T follicular helper cell (primary cell): ENCODE measurements around the gene GJA3.

ENCODE experiments used
- DNase-seq: peaks from one replicate; pipeline ENCODE4 v3.0.0-alpha.2; 2020; ENCODE audit warnings: low read depth

Gene GJA3

GRCh38 chr13:20127562-20128458 is 33.0 kb downstream of the GJA3 start:
- no peak for DNase-seq

GRCh38 chr13:20127262-20127561 is 33.6 kb downstream of the GJA3 start:
- DNase-seq = no peak

DNA sequence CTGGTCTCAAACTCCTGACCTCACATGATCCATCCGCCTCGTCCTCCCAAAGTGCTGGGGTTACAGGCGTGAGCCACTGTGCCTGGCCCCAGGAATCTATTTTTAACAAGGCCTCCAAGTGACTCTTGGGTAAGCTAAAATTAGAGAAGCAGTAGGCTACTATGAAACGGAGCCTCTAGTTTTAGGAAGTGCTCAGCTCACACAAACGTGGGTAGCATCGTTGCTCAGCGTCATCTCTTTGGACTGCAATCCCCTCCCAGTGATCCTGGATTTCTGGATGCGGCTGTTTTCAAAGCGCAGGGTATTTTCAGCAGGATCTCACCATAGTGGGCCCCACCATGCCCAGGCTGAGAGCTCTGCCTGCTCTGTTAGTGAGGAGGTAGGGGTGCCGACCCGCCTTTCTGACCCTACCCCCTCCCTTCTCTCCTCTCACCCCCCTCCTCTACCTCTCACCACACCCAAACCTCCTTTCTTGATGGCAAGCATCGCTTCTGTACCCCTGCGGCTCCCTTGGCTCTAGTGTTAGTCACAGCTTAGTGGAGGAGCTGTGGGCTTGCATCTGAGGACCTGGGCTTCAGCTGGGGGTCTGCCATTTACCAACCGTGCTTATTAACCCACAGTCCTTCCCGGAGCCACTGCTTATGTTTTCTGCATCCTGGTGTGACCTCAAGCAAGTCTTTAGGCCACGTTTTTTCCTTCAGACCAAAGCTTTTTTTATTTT is 34.2 kb downstream of the GJA3 start:
- no peak for DNase-seq

DNA sequence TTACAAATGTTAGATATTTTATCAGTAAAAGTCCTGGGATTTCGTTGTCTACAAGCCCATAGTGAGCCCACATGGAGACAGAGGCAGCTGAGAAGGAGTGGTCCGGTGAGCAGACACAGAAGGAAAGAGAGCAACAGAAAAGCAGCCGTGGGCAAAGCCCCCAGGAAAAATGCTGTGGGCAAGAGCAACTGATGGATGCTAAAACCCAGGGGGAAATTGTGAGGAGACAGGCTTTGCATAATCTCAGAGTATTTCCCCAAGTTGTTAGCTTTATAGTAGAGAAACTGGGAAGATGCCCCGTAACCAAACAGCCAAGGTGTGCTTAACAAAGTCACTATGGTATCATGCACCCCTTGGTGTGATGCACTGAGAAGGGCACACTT is 35.1 kb downstream of the GJA3 start:
- no peak for DNase-seq

- DNase-seq = no peak
Observed at GRCh38 chr13:20125129-20125782, 35.6 kb downstream of the GJA3 start.

- no peak for DNase-seq
Observed at GRCh38 chr13:20124303-20124702, 36.5 kb downstream of the GJA3 start.

GRCh38 chr13:20121159-20121525 is 39.7 kb downstream of the GJA3 start:
- no peak for DNase-seq

- DNase-seq = no peak
Observed at GRCh38 chr13:20119960-20120359, 40.9 kb downstream of the GJA3 start.

DNA sequence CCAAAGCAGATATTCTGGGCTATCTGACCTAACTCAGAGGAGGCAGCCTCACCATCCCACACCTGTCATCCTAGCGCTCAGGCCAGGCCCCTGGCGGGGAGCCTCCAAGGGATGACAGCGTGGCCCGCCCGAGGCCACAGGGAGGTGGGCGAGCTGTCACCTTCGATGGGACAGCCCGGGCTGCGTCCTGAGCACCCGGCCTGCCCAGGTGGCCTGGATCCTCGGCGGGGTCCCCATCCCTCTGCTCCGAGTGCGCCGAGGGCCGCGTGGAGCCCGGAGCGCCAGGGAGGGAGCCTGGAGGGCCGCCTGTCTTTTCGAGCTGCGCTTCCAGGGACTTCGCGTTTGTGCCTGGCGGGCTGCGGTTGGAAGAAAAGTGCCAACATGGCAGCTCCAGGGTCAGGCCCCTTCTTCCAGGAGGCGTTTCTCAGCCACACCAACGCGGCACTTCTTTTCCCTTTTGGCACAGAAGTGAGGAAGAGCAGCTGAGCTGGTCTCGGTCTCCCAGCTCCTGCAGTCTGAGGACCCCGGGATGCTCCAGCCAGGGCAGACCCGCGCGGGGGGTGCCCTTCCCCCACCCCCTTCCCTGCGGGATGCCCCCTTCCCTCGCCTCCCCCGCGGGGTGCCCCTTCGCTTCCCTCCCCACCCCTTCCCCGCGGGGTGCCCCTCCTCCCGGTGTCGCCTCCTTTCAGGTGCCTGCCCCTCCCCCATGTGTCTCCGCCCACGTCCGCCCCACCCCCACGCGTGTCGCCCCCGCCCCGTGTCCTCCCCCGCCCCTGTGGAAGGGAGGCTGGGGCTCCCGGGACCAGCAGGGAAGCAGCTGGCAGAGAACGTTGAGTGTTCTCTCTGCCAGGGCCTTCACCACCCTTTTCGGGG is 42.3 kb downstream of the GJA3 start:
- no peak for DNase-seq

- DNase-seq = no peak
Observed at GRCh38 chr13:20116213-20116612, 44.6 kb downstream of the GJA3 start.

DNA sequence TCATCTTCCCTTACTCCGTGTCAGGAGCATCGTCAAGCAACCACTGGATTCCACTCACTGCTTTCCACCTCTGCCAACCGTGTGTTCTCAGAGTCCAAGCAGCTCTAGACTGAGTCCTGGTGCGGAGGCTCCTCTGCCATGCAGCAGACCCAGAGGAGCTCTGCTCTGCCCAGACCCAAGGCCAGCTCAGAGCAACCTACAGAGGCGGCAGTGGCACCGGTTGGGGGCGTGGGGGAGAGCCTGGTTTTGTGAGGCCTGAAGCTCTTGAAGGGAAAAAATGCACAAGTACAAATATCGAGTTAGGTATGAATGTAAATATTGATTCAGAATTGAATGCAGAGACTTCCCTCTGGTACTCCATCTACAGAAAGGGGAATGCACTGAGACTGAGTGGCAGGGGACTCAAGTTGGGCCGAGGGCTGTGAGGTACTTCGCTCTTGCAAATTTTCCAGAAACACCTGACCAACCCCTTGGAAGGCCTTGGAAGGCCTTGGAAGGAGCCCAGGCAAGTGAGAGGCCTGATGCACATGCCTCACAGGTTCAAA is 46.7 kb downstream of the GJA3 start:
- no peak for DNase-seq

DNA sequence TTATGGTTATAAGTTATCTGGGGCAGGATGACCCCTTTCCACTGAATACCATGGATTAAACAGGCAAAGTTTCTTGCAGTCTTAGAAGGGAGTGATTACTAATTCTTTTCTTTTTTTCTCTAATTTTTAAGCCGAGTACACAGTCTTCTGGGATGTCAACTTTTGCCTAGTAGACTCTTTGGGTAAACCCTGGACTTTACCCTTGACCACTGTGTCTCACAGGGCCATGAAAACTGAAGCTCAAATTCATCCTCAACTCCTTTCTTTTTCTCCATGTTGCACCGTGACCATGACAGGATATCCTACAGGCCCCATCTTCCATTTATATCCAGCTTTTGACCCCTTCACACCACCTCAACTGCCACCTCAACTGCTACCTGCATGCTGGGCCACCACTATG is 51.8 kb downstream of the GJA3 start:
- DNase-seq = no peak

DNA sequence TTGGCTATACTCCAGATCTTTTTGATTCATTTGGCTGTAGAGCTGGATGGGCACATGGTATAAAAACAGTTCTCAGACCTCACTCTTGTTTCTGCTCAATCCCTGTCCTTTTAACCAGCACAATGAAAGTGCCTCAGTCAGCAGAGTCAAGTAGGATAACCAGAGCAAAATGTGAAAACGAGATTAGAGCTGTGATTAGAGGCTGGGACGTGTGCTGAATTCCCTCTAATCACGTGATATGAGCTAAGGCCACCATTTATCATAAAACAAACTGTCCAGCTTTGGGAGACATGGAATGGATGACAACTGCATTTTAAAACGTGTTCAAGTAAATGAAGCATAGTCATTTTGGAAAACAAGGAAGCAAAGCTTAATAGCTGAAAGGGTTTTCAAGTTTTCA is 54.1 kb downstream of the GJA3 start:
- no peak for DNase-seq

GRCh38 chr13:20105161-20105689 is 55.6 kb downstream of the GJA3 start:
- no peak for DNase-seq

GRCh38 chr13:20102525-20103180 is 58.2 kb downstream of the GJA3 start:
- DNase-seq = no peak

DNA sequence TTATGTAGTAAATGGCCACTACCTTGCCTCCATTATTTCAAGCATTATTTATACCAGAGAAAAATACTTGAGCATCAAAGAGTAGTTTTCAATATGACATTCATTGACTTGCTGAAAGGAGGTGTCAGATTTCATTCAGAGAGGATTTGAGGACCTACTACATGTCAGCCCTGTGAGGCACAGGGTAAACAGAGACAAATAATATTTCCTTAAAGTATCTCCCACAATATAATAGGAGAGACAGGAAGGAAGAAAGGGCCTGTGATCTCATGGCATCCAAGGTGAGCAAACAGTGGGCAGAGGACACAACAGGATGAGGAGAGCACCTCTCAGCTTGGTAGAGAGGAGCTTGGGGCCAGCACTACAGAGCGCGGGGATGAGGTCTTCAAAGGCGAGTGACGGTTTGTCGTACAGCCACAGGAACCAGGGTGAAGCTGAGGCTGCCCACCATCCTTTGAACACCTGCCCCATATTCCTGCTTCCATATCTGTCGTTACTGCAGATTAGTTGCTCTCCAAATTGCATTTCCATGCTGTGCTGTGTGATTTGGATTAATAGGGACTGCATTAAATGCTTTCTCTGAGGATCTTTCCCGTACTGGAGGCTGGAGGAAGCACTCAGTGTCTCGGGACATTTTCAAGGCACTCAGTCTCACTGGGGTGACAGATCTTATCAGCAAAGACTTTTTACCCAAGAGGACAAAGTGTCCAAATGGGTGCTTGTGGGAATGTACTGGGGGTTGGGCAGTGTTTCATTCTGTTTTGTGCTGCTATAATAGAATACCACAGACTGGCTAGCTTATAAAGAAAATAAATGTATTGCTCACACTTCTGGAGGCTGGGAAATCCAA is 59.2 kb downstream of the GJA3 start:
- no peak for DNase-seq

DNA sequence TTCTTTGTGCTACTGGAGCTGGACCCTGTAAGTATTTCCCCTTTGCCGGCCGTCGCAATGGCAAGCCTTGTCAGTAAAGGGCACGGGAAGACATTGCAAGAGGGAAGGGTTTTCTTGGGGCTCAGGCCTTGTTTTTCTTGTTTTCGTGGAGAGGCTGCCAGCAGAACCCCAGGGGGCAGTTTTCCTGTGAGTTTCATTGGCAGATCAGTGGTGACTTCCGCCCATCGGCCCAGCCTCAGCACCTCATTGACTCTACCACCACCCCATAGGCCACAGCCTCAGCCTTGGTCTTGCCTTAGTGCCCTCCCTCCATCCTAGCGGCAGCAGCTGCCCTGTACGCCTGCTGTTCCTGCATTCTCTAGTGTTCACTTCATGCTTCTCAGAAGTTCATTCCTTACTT is 61.5 kb downstream of the GJA3 start:
- no peak for DNase-seq

DNA sequence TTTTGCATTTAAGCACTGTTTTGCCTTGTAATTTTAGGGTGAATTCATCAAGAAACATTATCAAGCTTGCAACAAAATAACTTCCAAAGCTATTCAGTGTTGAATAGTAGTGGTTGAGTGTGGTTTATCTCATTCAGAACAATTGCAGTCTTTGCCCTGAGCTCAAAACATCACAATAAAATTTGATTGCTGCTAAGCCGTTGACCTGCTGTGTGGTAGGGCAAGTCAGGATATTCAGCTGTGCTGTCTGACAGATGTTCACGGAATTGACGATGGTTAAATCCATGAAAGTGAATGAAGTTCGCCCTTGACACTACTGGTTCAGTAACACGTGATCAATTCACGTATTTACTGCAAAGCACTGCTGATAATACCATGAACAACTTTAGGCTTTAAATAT is 66.9 kb downstream of the GJA3 start:
- no peak for DNase-seq

DNA sequence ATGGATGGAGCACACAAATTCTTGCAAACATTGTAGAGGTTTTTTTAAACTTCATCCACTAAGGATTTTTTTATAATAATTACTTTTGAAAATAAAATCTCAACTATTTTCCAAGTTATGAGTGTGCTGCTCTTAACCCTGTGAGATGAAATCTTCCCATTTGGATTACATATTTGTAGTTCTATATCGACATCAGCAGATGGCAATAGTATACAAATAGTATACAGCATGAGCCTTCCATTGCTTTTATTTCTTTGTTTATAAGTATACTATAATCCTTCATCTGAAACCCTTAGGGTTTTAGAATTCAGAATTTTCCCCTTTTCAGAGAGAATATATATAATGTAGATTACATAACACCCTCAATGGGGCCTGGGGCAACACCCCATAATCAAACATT is 70.5 kb downstream of the GJA3 start:
- DNase-seq = no peak
